HG03135 (cell line): ENCODE data around the gene LIN28B.
"Not testable (repeated sequence)": the region's sequence is repeated elsewhere in the genome, so short reads cannot be mapped to it uniquely, and the experiment has no call there.

ENCODE experiments used
- ATAC-seq: cut with Tn5 transposase; IDR thresholded peaks from one replicate; pipeline ENCODE4 v1.9.1; 2021; ENCODE audit warnings: mild to moderate bottlenecking, moderate library complexity; ENCODE audit not compliant: unreplicated experiment

LIN28B gene

DNA sequence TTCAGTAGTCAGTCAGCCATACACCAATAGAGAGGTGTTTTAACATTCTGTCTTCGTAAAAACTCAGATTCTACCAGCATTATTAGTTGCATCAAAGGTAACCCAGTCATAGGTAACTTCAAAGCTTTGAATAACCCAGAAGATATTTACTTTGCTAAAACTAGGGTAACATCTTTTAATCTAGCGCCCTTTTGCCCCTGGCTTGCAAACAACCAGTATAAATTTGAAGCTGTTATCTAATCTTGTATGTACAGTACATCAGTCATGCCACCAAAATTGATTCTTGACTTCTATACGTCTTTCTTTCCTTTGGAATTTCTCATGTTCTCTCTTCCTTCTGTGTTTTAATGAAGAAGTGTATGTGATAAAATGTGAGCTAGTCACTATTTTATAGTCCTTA is 109.3 kb downstream of the LIN28B start:
- ATAC-seq = no peak

GRCh38 chr6:105066836-105067235 is 109.9 kb downstream of the LIN28B start:
- no peak for ATAC-seq

DNA sequence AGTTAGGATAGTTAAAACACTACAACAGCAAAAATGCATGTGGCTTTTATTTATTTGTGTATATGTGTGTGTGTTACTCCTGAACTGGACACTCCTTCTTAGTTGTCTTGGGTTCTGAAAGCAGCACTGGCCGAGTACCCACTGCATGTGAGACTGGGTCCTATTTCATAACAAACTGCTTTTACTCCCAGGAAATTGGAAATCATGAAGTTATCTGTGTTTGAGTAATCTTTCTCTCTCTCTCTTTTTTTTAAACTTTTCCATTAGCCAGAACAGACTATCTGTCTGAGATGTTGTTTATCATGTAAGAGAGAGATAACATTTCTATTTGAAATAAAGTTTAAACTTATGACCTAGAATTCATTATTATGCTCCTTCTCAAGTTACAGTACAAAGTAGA is 110.4 kb downstream of the LIN28B start:
- no peak for ATAC-seq

- no peak for ATAC-seq
Observed at GRCh38 chr6:105068407-105068806, 111.5 kb downstream of the LIN28B start.

DNA sequence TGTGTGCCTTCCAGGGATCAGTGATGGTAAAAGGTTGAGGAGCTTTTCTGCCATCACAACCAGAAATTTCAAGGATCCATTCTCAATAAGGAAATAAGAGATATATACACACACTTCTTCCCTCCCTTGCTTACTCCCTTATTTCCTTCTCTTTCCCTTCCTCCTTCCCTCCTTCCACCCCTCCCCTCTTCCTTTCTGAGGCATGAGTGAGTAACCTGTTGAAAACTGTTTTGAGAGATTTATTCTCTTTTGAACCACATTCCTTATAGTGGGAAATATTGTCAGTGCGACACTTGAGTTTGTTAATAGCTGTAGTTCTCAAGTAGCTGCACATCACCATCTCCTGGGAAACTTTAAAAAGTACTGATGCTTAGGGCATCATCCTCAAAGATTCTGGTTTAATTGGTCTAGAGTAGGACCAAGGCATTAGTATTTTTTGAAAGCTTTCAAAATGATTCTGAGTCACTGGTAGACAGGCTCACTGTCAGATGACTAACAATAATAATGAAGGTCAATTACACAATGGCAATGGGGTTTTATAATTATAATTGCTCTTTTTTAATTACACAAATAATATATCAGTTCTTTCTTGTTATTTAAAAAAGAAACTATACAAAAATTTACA is 113.0 kb downstream of the LIN28B start:
- no peak for ATAC-seq

DNA sequence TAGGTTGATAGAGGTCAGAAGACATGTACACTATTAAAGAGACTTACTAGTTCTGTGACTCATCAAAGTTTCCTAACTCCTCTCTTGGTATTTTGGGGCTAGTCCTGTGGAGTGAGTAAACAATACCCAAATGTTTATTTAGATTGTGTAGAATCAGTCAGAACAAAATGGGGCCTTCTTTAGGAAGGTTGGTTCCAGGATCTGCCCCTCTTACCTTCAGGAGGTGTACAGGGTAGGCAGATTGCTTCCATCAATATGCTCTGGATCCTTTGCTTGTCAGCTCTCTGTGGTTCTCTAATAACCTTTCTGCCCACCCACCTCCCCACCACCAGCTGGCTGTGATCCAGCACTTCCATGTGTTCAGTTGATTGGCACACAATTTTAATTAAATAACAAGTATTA is 115.9 kb downstream of the LIN28B start:
- no peak for ATAC-seq

DNA sequence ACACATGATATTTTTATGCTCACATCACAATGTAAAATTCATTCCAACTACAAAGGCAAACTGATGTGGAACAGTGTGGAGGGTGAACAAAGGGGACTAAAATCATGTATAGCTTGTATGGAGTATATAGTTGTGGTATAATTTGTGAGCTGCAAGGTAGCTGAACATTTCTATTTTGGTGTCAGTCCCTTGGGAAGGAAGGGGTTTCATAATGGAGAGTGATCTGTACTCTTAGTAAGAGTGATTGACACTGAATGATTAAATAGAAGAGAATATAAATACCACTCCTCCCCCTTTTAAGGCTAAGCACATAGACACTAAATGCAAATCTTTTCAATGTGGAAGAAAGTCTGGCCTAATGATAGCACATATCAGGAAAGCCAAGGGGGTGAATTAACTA is 118.3 kb downstream of the LIN28B start:
- ATAC-seq = no peak

GRCh38 chr6:105076418-105076817 is 119.5 kb downstream of the LIN28B start:
- ATAC-seq = not testable (repeated sequence)

- no peak for ATAC-seq
Observed at GRCh38 chr6:105077596-105078385, 120.9 kb downstream of the LIN28B start.

DNA sequence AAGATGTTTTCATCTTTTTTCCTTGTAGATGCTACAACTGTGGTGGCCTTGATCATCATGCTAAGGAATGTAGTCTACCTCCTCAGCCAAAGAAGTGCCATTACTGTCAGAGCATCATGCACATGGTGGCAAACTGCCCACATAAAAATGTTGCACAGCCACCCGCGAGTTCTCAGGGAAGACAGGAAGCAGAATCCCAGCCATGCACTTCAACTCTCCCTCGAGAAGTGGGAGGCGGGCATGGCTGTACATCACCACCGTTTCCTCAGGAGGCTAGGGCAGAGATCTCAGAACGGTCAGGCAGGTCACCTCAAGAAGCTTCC is 121.4 kb downstream of the LIN28B start:
- ATAC-seq = no peak

DNA sequence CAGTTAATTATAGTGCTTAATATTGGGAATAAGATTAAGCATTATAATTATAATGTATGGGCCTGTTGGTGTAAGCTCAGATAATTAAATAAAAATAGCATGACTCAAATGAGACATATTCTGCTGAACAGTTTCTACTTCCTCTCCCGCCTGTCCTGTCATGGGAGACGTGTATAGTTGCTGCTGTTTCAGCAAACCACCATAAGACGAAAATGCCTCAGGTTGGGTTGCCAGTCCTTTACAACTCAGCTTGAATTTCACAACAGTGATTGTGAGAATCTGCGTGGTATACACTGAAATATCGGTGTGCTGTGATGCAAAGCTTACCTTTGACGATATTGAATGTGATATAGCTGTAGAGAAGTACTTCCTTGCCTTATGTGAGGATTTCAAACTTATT is 123.4 kb downstream of the LIN28B start:
- no peak for ATAC-seq

DNA sequence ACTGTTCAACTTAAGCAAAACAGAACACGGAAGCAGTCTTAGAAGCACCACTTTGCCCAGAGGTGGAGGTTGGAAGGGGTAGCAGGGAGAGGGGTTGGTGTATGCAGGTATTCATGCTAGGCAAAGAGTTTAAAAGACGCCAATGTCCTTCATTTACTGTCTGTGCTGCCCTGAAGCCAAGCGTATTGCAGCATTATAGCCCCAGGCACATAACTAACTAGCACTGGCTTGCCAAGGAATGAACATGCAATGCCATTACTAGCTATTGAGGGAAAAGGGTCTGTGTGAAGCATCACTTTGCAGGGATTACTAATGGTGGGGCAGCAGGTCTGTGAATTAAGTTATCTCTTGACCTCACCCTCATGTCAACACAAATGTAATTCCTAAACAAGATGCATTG is 124.8 kb downstream of the LIN28B start:
- ATAC-seq = not testable (repeated sequence)

DNA sequence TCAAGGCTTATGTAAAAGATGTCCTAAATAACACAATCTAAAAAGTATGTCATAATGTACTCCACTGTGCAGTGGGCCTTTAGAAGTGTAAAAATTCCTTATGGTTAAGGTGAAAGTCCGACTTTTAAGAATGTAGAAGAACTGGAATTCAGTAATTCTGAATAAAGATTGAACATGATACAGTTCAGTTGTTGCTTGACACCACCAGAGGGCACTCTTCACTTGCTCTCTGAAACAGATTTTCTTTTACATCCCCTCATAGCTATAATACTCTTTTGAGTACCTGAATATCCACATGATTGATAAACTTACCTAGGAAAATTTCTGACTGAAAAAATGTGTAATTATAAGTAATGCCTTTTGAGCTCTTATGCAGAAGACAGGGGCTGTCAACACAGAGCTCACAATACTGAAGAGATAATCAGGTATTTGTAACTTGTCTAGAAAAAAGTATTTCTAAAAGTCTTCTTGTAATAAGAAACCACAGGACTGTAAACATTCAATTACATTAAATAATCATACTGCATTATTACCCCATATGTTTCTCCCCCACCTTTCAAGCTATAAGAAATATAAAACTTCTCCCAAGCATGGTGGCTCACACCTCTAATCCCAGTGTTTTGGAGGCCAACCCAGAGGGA is 130.8 kb downstream of the LIN28B start:
- peak; percentile 60 for ATAC-seq

DNA sequence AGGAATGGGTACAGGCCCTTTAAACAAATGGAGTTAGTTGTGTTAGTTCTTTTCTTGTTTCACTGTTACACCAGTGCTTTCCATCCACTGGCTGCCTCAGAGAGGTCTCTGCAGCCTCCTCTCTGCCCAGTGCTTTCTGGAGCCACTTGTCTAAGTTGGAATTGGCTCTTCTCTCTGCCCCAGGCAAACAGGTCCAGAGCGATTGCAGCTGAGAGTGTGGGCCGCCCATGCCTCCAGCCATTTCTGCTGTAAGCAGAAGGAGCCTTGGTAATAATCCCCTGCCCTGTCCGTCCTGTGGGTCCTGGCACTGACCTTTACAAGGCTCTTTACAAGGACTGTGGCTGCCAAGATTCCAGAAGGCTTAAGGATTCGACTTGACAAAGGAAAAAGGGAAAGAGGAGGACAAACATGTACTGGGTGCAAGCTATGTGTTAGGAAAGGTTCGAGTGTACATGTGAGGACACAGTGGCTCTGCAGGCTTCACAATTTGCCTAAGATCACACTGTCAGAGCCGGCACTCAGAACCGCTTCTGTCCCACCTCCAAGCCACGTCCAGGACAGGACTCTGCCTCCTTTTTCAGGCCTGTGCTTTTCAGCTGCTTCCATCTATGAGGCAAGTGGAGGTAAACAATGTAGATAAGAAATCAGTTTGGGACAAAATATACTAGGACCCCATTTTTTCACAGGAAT is 134.4 kb downstream of the LIN28B start:
- no peak for ATAC-seq

- ATAC-seq = no peak
Observed at GRCh38 chr6:105094133-105094640, 137.3 kb downstream of the LIN28B start.

- no peak for ATAC-seq
Observed at GRCh38 chr6:105095139-105095538, 138.2 kb downstream of the LIN28B start.

GRCh38 chr6:105097288-105097687 is 140.4 kb downstream of the LIN28B start:
- no peak for ATAC-seq

GRCh38 chr6:105099371-105099770 is 142.5 kb downstream of the LIN28B start:
- no peak for ATAC-seq

DNA sequence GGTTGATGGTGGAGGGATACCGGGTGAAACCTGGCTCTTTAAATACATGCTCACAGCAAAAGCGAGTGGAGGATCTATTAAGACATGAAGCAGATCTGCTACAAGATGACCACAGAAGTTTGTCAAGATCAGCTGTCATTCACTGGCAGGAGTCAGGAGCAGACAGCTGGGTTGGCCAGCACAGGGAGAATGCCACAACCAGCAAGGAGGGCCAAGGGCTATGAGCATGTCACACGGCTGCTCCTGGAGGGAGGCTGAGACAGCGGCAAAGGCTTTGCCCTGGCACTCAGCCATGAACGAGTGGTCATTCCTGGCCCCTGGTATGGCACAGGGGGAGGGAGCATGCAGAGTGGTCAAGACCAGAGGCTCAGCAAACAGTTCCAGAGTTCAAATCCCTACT is 145.3 kb downstream of the LIN28B start:
- no peak for ATAC-seq

- ATAC-seq = no peak
Observed at GRCh38 chr6:105105094-105105493, 148.2 kb downstream of the LIN28B start.

- ATAC-seq = no peak
Observed at GRCh38 chr6:105106260-105106659, 149.4 kb downstream of the LIN28B start.
